Transverse colon (tissue), 4 donors: ENCODE data around the gene EYA2.

Source experiments
- CTCF ChIP-seq, 5 experiments: fragments of 200-600 bp in 3 of 5; fragments of 450-650 bp in 2 of 5; sonication (generic) in 3 of 5; IDR thresholded peaks; 1 replicate in 2 of 5; 2 replicates in 3 of 5; pipeline ENCODE4 v1.5.1; 2016 to 2017; ENCODE audit warnings: antibody characterized with exemption in 5 of 5, inconsistent platforms in 3 of 5, mild to moderate bottlenecking in 2 of 5, moderate library complexity in 1 of 5
- POLR2A ChIP-seq: fragments of 450-650 bp; IDR thresholded peaks from one replicate; pipeline ENCODE4 v1.6.1; 2016; ENCODE audit warnings: antibody characterized with exemption, mild to moderate bottlenecking, moderate library complexity
- POLR2AphosphoS5 ChIP-seq, 3 donors: sonication (generic); formaldehyde crosslinking; IDR thresholded peaks; one replicate each; pipeline ENCODE4 v1.6.1; 2016; ENCODE audit warnings: antibody characterized with exemption in 3 of 3

- TF ChIP-seq POLR2A (no peak), CTCF (IDR thresholded peaks at IDR 0.05) (no peak), POLR2AphosphoS5 (IDR thresholded peaks at IDR 0.05) (no peak)
Measured at GRCh38 chr20:47088335-47088734, 193.7 kb downstream of the EYA2 start.
